HG03432 (cell line): ENCODE measurements around the gene TMSB15C.
"Not testable (repeated sequence)": the region's sequence is repeated elsewhere in the genome, so short reads cannot be mapped to it uniquely, and the experiment has no call there.

Experiments
- ATAC-seq: cut with Tn5 transposase; IDR thresholded peaks from one replicate; pipeline ENCODE4 v1.9.1; 2021; ENCODE audit warnings: mild to moderate bottlenecking, moderate library complexity; ENCODE audit not compliant: unreplicated experiment

TMSB15C gene

DNA sequence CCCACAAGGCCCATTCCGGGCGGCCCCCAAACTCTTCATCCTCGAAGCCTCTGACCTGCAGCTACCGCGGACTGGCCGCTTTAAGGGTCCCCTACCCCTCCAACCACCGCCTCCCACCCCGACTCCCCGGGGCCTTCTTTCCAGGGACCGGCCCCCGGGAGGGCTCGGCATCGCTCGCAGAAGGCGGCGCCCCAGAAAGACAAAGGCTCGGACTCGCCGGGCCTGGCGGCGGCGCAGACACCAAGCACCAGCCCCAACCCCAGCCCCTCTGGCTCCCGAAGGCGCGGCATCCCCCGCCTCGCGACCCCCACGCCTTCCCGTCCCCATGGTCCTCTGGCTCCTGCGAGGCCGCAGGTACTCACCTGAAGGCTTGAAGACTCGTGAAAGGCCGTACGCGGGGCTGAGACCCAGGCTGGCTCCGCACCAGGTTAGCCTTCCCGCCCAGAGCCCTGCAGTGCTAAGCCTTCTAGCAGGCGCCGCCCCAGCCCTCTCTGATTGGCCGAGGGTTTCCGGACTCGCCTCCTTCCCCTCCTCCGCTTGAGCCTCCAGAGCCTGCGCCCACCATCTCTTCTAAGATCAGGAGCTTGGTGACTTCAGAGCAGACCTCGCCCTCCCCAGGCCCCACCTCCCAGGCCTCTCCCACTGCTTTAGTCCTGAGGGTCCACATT is at the start of gene TMSB15C:
TSS of gene TMSB15C (minus strand) at position 459 of the 668 bp plus-strand sequence.
- ATAC-seq, result peak; percentile 99

DNA sequence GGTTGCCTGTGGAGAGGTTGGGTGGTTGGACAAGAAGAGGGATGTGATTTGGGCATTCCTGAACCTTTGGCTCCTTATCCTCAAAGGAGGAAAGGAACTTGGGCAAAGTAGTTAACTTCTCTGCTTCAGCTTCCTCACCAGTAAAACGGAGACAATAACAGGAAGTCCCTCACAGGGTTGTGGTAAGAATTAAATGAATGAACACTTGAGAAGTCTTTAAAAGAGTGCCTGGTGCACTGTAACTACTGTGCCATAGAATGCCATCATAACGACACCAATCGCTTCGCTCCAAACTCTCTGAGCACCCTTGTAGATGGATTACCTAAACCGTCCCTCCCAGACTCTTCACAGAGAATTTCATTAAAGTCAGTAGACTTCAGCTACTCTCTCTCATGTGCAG is 46.8 kb upstream of the TMSB15C start:
- peak; percentile 46 for ATAC-seq

DNA sequence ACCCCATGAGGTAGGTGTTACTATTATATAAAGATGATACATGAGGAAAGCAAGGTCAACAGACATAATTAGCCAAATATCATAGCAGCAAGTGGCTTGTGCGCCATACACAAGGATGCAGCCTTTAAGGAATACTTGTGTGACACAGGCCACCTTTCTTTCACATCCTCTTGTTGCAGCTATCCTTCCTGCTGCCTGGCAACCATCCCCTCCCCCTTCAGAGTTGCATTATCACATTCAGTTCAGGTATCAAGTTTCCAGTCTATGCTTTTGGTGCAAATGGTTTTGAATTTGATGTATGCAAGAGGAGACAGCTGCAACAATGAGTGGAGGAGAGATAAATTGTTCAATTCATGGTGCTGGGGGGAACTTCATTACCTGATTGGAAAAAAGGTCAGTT is 42.7 kb upstream of the TMSB15C start:
- ATAC-seq, result no peak

GRCh38 chrX:104117759-104118158 is 41.7 kb upstream of the TMSB15C start:
- ATAC-seq, result no peak

DNA sequence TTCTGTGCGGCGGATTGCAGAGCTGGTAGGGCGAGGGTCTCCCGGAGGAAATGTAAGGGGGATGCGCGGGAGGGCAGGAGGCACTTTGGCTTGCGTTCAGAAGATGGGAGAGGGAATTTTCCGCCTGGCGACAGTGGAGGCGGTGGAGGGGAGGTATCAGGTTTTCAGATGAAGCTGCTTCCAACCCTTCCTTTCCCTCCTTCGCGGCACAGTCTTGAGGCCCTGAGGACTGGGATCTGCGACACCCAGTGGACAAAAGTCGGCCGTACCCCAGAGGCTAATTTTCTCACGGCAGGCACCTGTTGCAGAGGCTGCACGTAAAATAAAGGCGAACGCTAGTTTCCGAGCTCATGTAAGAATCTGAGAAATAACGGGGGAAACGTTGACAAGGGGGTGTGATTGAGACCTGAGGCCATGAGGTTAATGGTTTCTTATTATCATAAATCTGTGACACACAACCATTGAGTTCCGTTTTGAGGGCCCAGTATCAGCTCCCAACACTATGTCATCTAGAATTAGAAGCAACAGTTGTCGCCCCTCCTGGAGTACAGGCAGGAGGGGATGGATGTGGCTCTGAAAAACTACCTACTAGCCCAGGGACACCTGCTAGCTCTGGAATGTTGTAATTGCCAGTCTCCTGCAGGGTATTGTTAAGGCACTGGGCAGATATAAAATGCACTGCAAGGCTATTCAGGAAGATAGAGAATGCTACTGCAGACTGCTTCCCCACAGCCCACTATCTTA is 37.4 kb upstream of the TMSB15C start:
- peak; percentile 46 for ATAC-seq

DNA sequence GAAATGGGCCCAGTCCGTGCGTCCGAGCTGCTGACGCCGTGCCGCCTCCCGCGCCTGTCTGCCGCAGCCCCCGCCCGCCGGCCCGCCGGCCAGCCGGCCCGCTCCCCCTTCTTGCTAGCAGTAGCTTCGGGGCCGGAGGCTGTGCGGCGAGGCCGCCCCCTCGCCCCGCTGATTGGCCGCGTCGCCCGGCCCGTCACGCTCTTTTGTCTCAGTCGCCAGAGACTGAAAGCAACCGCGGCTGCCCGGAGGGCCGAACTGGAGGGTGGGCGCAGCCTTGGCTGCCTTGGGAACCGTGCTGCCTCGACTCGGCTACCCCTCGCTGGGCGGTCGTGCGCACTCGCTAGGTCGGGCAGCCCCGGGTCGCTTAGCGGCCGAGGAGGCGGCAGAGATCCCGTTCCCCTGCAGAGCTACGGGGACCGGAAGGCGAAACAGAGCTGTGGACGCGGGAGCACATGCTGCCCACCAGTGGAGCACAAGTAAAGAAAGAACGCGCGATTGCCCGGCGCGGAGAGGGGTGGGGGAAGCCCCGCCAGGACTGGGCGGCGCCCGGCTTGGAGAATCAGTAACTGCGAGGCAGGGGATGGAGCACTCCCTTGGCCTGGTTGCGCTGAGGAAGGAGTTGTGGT is 36.4 kb upstream of the TMSB15C start, which contains the start of gene ZCCHC18:
TSS of gene ZCCHC18 (plus strand) at position 198 of the 626 bp plus-strand sequence. CDS start 1,589 bp downstream, outside the sequence.
- ATAC-seq, result peak; percentile 82

DNA sequence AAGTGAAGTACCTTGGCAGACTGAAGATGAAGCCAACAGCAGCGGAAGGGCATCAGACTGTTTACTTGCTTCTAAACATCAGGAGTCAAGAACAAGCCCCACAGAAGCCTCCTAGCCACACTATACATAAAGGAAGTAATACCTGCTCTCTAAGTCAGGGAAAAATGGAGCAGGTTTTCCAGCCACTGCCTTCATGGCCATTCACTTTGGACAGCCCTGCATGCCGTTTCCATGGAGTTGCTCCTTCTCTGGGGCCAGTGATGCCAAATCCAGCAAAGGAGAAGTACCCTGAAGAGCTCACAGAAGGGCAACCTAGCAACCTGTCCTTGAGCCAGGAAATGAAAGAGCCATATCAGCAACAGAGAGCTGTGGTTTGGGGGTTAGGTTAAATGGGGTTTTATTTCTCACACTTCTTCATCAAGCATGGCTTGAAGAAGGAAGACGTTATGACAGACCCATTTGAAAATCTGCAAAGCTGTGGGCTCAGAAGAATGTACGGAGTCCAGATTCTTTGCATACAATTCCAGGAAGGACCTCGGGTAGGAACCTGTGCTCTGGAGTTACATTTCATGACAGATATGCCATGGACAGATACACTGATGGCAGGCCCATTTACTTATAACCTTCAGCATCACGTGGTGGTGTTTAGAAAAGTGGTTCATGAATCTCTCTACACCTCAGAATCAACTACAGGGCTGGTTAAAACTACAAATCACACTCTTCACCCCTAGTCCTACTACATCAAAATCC is 34.6 kb upstream of the TMSB15C start:
- ATAC-seq, result peak; percentile 50

DNA sequence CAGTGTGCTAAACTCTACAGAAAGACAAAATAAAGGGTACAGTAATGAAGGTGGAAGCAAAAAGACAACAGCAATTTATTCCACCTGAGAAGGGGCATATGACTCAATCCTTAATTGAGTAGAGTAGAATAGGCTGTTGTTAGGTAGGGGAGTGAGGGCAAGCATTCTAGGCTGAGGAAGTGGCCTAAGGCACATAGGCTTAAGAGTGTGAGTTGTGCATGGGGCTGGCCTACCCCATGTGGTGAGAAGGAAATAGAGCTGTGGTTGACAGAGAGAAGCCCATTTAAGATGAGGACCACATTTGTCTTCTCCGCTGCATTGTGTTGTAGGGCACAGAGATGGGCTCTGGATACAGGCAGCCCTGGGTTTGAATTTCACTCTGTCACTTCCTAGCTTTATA is 32.9 kb upstream of the TMSB15C start:
- no peak for ATAC-seq

DNA sequence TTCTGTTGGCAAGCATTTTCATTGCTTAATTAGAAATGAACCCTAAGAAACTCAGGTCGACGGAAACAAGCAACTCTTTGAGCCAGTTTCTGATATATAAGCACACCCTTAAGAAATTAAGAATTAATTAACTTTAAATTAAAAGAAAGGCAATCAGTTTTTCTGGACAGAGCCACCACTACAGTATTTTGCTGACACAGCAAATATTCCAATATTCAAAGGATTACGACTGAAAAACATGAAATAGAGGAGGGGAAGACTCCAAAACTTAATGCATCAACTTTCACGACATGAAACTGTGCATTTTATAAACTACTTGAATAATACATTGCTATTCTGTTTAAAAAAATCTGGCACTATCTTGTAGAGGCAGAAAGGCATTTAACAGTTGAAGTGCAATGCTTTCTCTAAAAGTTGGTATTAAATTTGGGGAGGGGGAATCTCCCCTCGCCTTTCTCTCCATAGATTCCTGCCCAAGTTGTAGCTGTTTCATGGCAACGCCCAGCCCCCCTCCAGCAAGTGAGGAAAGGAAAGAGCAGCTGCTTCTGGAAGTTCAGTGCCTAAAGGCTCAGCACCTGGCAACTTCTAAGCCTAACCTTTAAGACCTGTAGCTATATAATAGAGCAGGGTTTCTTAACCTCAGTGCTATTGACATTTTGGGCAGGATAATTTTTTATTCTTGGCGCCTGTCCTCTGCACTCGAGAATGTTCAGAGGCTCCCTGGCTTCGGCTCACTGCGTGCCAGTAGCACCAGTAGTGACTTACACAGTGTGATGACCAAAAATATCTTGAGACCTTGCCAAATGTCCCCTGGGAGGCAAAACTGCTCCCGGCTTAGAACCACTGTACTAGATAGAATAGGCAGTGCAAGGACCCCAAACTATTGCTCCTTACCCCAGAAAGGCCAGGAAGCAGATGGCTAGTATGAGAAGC is 29.6 kb upstream of the TMSB15C start:
- ATAC-seq, result no peak

- ATAC-seq, result no peak
Observed at GRCh38 chrX:104104676-104105075, 28.6 kb upstream of the TMSB15C start.

DNA sequence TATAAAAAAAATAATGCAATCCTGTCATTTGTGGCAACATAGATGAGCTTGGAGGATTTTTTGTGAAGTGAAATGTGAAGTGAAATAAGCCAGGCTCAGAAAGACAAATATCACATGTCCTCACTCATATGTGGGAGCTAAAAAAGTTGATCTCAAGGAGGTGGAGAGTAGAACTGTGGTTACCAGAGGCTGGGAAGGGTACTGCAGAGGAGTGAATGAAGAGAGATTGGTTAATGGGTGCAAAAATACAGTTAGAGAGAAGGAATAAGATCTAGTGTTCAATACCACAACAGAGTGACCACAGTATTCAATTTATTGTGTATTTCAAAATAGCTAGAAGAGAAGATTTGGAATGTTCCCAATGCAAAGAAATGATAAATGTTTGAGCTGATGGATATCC is 22.9 kb upstream of the TMSB15C start:
- ATAC-seq, result no peak

DNA sequence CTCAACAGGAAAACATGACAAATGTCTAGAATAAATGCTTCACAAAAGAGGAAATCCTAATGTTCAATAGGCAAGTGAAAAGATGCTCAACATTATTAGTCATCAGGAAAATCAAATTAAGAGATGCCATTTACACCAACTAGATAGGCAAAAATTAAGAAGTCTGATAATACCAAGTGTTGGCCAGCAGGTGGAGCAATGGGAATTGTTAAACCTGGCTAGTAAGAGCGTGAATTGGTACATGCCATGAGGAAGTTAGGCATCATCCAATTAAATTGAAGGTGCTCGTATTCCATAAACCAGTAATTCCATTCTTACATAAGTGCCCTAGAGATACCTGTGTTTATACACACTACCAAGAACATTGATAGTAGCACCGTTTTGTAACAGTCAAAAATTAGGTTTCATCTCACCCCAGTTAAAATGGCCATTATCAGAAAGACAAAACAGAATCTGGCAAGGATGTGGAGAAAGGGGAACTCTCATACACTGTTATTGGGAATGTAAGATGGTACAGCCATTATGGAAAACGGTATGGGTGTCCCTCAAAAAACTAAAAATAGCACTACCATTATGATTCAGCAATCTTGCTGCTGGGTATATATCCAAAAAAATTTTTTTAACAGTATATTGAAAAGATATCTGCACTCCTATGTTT is 22.2 kb upstream of the TMSB15C start:
- peak; percentile 86 for ATAC-seq

DNA sequence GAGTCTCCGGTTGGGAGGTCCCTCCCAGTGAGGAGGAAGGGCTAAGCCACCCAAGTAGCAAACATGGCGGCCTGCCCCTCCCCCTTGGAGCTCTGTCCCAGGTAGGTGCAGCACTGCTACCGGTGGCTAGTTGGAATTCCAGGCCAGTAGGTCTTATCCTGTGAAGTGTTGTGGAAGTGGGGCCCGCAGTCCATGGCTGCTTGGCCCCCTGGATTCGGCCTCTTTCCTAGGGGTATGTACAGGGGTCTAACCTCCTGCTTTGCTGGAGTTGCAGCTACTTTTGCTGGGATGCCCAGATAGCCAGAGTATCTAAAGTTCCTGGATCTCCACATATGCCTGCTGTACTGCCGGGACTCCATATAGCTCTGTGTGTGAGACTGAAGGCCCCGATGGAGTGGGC is 9.9 kb upstream of the TMSB15C start:
- no peak for ATAC-seq

DNA sequence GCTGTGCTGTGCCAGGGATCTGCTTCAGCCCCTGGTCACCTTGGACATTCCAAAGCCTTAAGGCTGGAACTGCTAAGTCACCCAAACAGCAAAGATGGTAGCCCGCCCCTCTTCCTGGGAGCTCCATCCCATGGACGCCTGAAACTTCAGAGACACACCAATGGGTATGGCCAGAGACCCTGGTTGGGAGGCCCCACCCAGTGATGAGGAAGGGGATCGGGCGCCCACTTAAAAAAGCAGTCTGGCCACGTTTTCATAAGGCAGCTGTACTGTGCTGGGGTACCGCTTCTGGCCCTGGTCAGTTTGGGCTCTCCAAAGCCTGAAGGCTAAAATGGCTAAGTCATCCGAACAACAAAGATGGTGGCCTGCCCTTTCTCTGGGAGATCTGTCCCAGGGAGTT is 9.4 kb upstream of the TMSB15C start:
- ATAC-seq, result no peak

GRCh38 chrX:104084534-104085277 is 8.7 kb upstream of the TMSB15C start:
- no peak for ATAC-seq

GRCh38 chrX:104084063-104084462 is 8.0 kb upstream of the TMSB15C start:
- ATAC-seq, result no peak

GRCh38 chrX:104077854-104078253 is 1.8 kb upstream of the TMSB15C start:
- not testable (repeated sequence) for ATAC-seq

DNA sequence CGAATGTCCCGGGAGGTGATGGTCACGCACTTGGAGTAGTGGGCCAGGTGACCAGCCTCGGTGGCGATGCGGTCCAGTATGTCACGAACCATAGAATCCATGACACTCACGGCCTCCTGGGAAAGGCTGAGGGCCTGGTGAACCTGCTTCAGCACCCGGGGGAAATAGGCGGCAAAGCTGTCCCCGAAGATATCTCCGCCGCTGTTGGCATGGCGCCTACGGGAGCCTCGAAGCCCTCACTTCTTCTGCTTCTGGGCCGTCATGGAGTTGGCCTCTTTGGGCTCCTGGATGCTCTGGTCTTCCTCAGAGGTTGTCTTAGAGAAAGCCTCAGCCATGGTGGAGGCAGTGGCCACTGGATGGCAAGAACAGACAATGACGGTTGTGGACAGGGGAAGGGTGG is 13.4 kb downstream of the TMSB15C start:
- not testable (repeated sequence) for ATAC-seq

- ATAC-seq, result not testable (repeated sequence)
Observed at GRCh38 chrX:104054956-104055355, 21.1 kb downstream of the TMSB15C start.
